NCI-H2029 (cell line): ENCODE results near the gene MAPK10.
"Not testable (repeated sequence)": the region's sequence is repeated elsewhere in the genome, so short reads cannot be mapped to it uniquely, and the experiment has no call there.

Experiments used
- DNase-seq: peaks from one replicate; lab custom pipeline; 2025; lab: John Stamatoyannopoulos, UW

Gene MAPK10

DNA sequence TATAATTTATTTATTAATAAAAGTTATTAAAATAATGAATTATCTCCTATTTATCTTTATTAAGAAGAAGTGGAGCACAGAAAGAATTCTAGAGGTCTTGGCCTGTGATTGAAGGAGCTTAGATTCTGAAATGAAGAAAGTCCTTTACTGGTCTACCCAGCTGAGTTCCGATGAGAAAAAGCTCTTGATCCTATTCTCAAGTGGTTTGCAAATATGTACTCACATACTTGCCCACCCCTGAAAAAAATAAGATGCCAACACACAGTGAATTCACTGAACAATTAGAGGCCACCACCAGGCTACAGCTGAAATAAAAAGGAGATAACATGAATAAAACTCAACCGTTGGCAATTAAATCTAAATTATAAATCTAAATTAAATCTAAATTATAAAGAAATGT, 253.4 kb downstream of the MAPK10 start:
- no peak for DNase-seq

- no peak for DNase-seq
Measured at GRCh38 chr4:86101841-86102240, 258.0 kb downstream of the MAPK10 start.

- DNase-seq, result no peak
Measured at GRCh38 chr4:86101410-86101809, 258.4 kb downstream of the MAPK10 start.

DNA sequence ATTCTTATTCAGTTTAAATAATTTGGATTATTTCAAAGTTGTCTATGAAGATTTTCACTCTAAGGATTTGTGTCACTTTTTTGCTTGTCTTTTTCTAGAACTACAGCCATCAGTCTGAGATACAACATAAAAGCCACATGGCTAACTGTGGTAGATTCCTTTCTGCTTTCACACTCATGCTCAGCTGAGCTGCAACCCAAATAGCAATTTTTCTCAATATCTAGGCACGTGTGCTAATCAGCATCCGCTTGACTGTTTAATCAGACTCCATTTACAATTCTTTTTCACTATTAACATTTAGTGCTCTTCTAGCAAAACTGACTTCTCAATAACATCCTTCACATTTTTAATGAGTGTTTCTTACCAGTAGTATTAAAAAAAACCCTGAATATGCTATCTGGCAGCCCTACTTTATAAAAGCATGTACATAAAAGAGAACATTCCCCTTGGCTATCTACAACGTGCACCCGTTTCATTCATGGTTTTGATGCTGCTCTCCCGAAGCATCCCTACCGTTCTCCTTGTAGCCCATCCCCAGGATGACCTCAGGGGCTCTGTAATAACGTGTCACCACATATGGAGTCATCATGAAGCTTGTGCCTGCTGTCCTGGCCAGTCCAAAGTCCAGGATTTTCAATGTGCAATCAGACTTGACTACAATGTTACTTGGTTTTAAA, 259.2 kb downstream of the MAPK10 start:
- DNase-seq, result no peak

GRCh38 chr4:86099348-86099747, 260.5 kb downstream of the MAPK10 start:
- DNase-seq, result no peak

DNA sequence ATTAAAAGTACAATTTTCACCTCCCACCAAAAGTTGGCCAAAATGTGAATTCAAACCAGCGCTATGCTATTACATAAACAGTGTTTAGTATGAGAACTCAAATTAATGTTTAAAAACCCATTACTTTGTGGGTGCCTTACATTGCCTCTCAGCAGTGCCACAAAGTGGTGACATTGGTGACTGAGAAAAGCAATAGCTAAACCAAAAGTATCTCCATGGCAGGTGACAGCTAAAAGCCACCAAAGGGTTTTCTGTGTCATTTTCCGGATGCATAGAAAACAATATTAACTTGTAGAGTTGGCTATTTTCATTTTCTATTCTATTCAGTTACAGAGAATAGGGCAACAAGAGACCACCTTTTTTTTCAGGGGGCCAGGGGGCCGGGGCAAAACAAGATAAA, 261.2 kb downstream of the MAPK10 start:
- no peak for DNase-seq

- no peak for DNase-seq
Measured at GRCh38 chr4:86096373-86096772, 263.5 kb downstream of the MAPK10 start.

- no peak for DNase-seq
Measured at GRCh38 chr4:86092684-86093083, 267.2 kb downstream of the MAPK10 start.

DNA sequence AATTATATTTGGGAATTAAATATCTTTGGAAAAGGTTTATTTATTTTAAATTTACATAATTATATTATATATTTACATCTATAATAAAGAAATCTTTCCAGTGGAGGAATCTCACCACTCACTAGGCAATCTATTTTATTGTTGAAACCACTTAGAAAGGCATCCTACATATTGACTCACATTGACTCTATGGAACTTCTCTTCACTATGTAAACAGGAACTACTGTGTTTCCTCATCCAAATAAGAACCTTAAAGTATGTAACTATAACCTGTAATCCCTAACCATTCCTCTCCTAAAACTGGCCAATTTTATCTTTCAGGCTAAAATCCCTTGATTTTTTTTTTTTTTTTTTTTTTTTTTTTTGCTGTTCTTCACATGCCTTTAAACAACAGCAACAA, 268.7 kb downstream of the MAPK10 start:
- no peak for DNase-seq

- DNase-seq, result no peak
Measured at GRCh38 chr4:86089781-86090323, 270.0 kb downstream of the MAPK10 start.

GRCh38 chr4:86089053-86089452, 270.8 kb downstream of the MAPK10 start:
- DNase-seq, result no peak

GRCh38 chr4:86075796-86076195, 284.1 kb downstream of the MAPK10 start:
- DNase-seq, result not testable (repeated sequence)

DNA sequence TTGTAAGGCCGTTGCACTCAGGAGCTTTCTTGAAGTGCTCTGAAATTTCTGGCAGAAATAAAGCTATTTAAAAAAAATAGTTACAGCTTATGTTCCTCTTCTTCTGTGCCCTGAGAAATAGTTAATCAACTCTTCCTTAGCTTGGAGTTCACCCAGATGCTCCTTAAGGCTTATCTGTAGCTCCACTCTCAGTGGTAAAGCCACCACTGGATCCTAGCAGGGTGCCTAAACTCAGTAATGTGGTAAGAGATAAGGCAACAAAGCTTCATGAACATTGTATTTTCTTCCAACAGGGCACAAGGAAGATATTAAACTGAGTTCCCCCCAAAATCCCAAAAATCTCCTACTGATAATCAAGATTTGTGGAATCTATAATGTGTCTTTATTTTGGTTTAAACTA, 299.5 kb downstream of the MAPK10 start:
- no peak for DNase-seq

DNA sequence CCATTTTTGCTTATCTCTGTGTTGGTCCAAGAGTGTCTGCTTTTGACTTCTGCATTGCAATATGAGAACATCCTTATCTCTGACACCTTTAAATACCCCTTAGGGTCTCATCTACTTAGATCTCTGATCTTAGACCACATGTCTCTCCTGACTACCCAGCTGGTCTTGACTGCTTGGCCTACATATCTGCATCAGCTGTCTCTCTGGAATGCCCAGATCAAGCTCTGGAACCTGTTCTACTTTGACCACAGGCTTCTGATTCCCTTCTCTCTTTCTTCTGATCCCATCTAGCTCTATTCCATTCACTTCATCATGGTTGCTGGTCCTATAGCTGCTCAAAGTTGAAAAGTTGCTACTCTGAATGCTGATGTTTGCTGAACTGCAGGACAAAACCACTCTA, 301.2 kb downstream of the MAPK10 start:
- DNase-seq, result no peak

DNA sequence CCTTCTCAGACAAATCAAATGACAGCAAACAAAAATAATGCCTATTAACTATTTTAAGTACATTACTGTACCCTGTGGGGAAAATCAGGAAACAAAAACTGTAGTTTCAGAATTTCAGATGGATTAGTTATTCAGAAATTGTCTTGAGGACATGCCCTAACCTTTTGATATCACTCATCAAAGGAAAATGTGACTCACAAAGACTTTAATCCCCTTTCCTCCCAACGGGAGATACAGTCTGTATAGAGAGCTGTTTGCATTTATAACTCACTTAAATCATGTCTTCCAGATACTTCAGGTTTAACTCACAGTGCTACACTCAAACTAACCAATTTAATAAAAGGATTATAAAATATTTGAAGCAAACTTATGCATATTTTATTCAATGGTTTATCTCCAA, 304.0 kb downstream of the MAPK10 start:
- no peak for DNase-seq

DNA sequence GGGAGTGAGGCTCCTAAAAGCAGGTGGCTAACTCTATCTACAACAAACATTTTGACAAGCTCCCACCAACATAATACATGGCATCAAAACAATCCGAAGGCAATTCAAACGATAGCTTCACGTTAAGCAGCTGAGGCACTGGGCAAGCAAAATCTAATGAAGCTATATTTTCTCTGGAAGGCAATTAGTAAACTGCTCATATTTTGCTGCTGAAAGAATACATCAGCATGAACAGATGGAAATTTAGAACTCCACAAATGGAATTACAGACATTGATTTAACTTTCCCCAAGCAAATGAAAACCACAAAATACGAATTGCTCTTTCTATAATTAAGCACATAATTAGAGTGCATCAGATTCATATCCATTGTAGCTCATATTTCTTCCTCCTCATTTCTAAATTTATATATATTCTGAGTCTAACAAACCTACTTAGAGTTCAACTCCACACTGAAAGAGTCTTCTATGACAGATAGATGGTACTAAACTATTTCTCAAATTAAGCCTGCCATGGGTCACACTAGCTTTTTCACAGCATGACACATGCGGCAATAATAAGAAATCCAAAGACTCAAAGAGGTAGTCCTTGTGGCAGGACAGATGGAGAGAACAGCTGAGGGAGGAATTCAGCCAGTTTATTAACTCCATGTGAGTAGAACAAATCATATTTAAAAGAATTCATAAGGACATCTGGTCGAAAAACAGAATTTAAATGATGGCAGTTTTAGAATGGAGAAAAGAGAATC, 305.4 kb downstream of the MAPK10 start:
- DNase-seq, result no peak

DNA sequence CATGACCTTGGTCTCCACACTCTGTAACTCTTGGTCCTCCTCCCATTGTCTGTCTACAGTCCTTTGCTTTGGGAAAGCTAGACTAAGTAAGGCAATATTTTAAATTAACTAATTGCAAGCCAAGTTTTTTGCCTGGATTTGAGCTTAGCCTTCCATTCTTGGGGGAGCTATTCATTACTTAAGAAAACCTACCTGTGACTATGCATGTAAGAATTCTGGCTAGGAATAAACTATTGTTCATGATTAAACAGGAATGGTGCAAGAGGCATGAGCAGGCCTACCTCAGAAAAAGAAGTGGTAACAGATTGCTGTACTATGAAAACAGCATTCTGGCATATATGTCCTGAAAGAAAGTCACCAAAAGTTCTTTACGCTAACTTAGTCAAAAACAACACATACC, 309.4 kb downstream of the MAPK10 start:
- no peak for DNase-seq

DNA sequence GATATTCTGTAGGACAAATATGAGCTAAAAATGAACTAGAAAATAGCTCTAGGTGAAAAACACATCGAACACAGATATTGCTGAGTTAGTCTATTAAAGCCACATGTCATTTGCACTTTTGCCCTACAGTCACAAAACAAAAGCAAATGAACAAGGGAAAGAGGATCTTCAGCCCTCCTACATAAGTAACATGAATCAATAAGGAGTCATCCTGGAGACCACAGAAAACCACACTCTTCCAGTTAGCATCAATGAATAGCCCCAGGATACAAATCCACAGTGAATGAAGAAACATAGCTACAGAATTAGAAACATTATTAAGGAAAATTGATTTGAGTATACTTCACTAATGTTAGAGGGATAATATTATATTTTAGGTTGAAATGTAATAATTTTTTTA, 311.4 kb downstream of the MAPK10 start:
- DNase-seq, result no peak

- DNase-seq, result no peak
Measured at GRCh38 chr4:86044593-86044985, 315.3 kb downstream of the MAPK10 start.

GRCh38 chr4:86043755-86044592, 315.9 kb downstream of the MAPK10 start:
- DNase-seq, result peak; percentile 51

GRCh38 chr4:86038037-86038436, 321.8 kb downstream of the MAPK10 start:
- DNase-seq, result no peak

DNA sequence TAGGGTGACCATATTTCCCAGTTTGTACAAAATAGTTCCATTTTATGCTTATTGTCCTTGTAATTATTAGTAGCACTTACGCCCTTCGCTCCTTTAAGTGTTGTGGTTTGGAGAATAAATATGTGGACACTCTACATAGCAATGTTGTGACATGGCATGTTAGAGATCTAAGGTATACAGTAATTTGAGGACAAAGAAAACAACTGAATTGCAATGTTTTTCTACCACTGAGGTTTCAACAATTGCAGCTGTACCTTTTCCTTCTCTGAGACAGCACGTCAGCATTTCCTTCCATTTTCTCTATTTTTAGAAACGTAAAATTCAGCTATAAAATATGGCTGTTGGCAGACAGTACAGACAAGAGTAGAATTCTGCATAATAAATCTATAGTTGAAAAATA, 323.1 kb downstream of the MAPK10 start:
- DNase-seq, result peak; percentile 80

GRCh38 chr4:86035688-86036087, 324.2 kb downstream of the MAPK10 start:
- no peak for DNase-seq
